Fibroblast of lung (primary cell): ENCODE data around the gene GIPC3. TPM values are rescaled to one million over a fixed set of nuclear protein-coding genes. Genes with fewer than 3 reads are reported as not detected.
A peak's percentile ranks its signal among the peaks of the same experiment; 100 is the strongest.
"Not testable (repeated sequence)": the region's sequence is repeated elsewhere in the genome, so short reads cannot be mapped to it uniquely, and the experiment has no call there.

Experiments used
- DNase-seq, 2 donors: peaks; one replicate each; pipeline versions ENCODE4 v3.0.0 to v3.0.0-alpha.2; 2010; ENCODE audit warnings: low read depth in 2 of 2
- H2AFZ ChIP-seq: 2 replicates; pipeline ENCODE4 v1.5.1; 2012; ENCODE audit warnings: low read length, control low read depth, inconsistent platforms
- H3K27ac ChIP-seq: 2 replicates; pipeline ENCODE4 v1.5.1; 2011; ENCODE audit warnings: low read length, control low read depth; ENCODE audit not compliant: insufficient read depth
- H3K27me3 ChIP-seq: 2 replicates; pipeline ENCODE4 v1.5.1; 2011; ENCODE audit warnings: mild to moderate bottlenecking, low read length; ENCODE audit not compliant: control insufficient read depth, insufficient read depth
- H3K36me3 ChIP-seq: 2 replicates; pipeline ENCODE4 v1.5.1; 2011; ENCODE audit warnings: low read length; ENCODE audit not compliant: control insufficient read depth, insufficient read depth
- H3K4me1 ChIP-seq: 2 replicates; pipeline ENCODE4 v1.5.1; 2011; ENCODE audit warnings: low read length; ENCODE audit not compliant: control insufficient read depth, insufficient read depth; ENCODE audit errors: extremely low read depth
- H3K4me2 ChIP-seq: 2 replicates; pipeline ENCODE4 v1.5.1; 2011; ENCODE audit warnings: low read length, control low read depth; ENCODE audit not compliant: insufficient read depth; ENCODE audit errors: extremely low read depth
- H3K4me3 ChIP-seq, 4 experiments: fragments of 200-600 bp in 1 of 4; sonication (generic) in 1 of 4; replicated peaks in 1 of 4; 2 replicates each; pipeline ENCODE4 v1.5.1; 2011 to 2016; ENCODE audit warnings: low read length in 4 of 4, low read depth in 3 of 4, mild to moderate bottlenecking in 3 of 4, control low read depth in 2 of 4, inconsistent platforms in 1 of 4, mixed read lengths in 1 of 4; ENCODE audit not compliant: insufficient read depth in 1 of 4; ENCODE audit errors: control extremely low read depth in 1 of 4
- H3K79me2 ChIP-seq: 2 replicates; pipeline ENCODE4 v1.5.1; 2012; ENCODE audit warnings: mild to moderate bottlenecking, low read length, inconsistent platforms; ENCODE audit not compliant: control insufficient read depth, insufficient read depth
- H3K9ac ChIP-seq: 2 replicates; pipeline ENCODE4 v1.5.1; 2011; ENCODE audit warnings: mild to moderate bottlenecking, low read length, control low read depth; ENCODE audit not compliant: insufficient read depth
- H3K9me3 ChIP-seq: 2 replicates; pipeline ENCODE4 v1.5.1; 2012; ENCODE audit warnings: low read depth, low read length; ENCODE audit not compliant: control insufficient read depth, insufficient read depth
- H4K20me1 ChIP-seq: 2 replicates; pipeline ENCODE4 v1.5.1; 2011; ENCODE audit warnings: low read length; ENCODE audit not compliant: control insufficient read depth, insufficient read depth; ENCODE audit errors: extremely low read depth
- EZH2 ChIP-seq: IDR thresholded peaks from 2 replicates; pipeline ENCODE4 v1.5.1; 2012; ENCODE audit warnings: low read length, control low read depth, mild to moderate bottlenecking; ENCODE audit errors: missing control alignments
- polyA plus RNA-seq, 2 donors: library from polyadenylated mRNA; depleted of rRNA in 1 of 2; stranded (reverse) in 1 of 2; unstranded in 1 of 2; fragments of >200 nt; gene quantifications; 2 replicates each; pipeline ENCODE4 v1.2.1, GENCODE V29; 2011 to 2012; ENCODE audit warnings: missing spikeins in 1 of 2
- total RNA-seq: library from RNA; depleted of rRNA; stranded (reverse); fragments of >200 nt; gene quantifications from 2 replicates; pipeline ENCODE4 v1.2.1, GENCODE V29; 2014
- TF ChIP-seq, protein P1 (sequence below), 2 donors: IDR thresholded peaks in 1 of 2; conservative IDR thresholded peaks in 1 of 2; 1 replicate in 1 of 2; 2 replicates in 1 of 2; pipeline ENCODE4 v1.5.1; 2011 to 2012; ENCODE audit warnings: low read length in 2 of 2, control low read depth in 1 of 2, inconsistent platforms in 1 of 2, low read depth in 1 of 2, mild to moderate bottlenecking in 1 of 2

The GIPC3 gene
- total and polyA plus RNA-seq, 2 donors (not counting 1 experiment from before 2014, with no cell fraction given): under 0.01 to 0.60 TPM

DNA sequence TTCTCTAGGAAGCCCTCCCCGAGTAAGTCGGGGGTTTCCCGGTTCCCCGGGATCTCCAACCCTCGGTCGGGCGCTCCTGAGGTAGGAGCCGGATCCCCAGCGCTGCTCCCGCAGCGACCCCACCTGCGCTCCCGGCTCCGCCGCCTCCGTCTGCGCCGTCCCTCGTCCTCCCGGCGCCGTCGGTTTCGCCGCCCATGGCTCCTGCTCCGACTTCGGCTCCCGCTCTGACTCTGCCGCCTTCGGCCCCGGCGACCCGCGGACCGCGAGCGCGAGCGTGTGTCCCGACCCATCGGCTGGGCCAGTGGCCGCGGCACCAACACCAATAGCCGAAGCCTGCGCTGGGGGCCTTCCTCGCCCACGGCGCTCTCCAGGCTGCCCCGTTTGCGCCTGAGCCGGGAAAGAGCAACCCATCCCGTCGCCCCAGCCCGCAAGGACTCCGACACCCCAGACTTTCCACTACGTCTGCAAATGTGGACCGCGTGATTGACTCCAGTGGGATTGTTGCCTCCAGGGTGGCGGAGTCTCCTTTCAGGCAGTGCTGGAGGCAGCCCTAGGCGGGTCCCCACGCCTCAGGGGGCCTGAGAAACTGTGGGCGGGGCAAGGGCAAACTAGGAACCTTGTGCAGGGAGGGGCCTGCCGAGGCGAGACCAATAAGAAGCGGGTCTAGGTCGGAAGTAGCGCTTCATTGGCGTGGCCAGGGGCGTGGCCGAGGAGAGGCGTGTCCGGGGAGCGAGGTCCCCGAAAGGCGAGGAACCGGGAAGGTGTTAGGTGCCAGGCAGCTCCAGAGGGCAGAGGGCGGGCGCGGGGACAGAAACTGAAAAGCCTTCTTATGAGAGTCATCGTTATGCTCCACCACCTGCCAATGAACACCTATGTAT lies 41.4 kb downstream of the GIPC3 start, which contains the start of gene CACTIN:
Gene CACTIN (minus strand): TSS at position 318 of the 878 bp plus-strand sequence. CDS start 28 bp downstream, at position 290.
- no peaks in the 10 kb centered on the region for H4K20me1 ChIP-seq
- H3K9me3 ChIP-seq: no peaks in the 10 kb centered on the region
- H3K27me3 ChIP-seq: no peaks in the 10 kb centered on the region
- DNase-seq: peak; percentile 97 to 98
- H3K27ac ChIP-seq: peak within 1 kb of the TSS; percentile 97
- H3K9ac ChIP-seq: peak within 1 kb of the TSS; percentile 96
- TF ChIP-seq EZH2: no peak
- TF ChIP-seq, protein P1, sequence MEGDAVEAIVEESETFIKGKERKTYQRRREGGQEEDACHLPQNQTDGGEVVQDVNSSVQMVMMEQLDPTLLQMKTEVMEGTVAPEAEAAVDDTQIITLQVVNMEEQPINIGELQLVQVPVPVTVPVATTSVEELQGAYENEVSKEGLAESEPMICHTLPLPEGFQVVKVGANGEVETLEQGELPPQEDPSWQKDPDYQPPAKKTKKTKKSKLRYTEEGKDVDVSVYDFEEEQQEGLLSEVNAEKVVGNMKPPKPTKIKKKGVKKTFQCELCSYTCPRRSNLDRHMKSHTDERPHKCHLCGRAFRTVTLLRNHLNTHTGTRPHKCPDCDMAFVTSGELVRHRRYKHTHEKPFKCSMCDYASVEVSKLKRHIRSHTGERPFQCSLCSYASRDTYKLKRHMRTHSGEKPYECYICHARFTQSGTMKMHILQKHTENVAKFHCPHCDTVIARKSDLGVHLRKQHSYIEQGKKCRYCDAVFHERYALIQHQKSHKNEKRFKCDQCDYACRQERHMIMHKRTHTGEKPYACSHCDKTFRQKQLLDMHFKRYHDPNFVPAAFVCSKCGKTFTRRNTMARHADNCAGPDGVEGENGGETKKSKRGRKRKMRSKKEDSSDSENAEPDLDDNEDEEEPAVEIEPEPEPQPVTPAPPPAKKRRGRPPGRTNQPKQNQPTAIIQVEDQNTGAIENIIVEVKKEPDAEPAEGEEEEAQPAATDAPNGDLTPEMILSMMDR (conservative IDR thresholded peaks at IDR 0.05 in 1 of 2, IDR thresholded peaks at IDR 0.05 in 1 of 2; ENCODE audit: low read depth in 1 of 2, low read length in 2 of 2): no peak
- peaks cover 26% of the 10 kb centered on the region for H3K79me2 ChIP-seq
- peak within 1 kb of the TSS; percentile 89 for H2AFZ ChIP-seq
- peak within 1 kb of the TSS; percentile 100 for H3K4me2 ChIP-seq
- peaks cover 5% of the 10 kb centered on the region for H3K4me1 ChIP-seq
- H3K4me3 ChIP-seq: peak within 1 kb of the TSS; percentile 89 to 100 (median 96)
- H3K36me3 ChIP-seq: peaks cover 7% of the 10 kb centered on the region

DNA sequence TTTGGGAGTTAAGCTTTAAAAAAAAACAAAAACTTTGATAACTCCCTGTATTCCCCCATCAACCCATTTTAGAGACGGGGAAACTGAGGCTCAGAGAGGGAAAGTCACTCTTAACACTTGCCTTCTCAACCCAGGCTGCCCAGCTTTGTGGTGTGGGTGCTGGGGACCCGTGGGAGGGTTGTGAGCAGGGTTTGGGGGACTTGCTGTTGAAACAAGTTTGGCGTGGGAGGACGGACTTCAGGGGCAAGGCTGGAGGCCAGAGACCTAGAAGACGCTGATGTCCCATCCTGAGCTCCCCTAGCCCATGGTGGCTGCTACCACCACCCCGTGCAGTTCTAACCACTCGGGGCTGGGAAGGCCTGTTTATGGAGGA lies 42.1 kb downstream of the GIPC3 start:
- H3K27me3 ChIP-seq: no peaks in the 10 kb centered on the region
- H3K4me3 ChIP-seq: peak overlapping the region in 3 of 4 experiments; percentile 9 to 38 (median 15)
- no peak overlapping the region for H3K9ac ChIP-seq
- H3K79me2 ChIP-seq: peaks cover 26% of the 10 kb centered on the region
- no peaks in the 10 kb centered on the region for H3K9me3 ChIP-seq
- H4K20me1 ChIP-seq: no peaks in the 10 kb centered on the region
- no peak overlapping the region for H3K27ac ChIP-seq
- peaks cover 5% of the 10 kb centered on the region for H3K4me1 ChIP-seq
- H3K4me2 ChIP-seq: no peak overlapping the region
- no peak for DNase-seq
- TF ChIP-seq, protein P1 (conservative IDR thresholded peaks at IDR 0.05 in 1 of 2, IDR thresholded peaks at IDR 0.05 in 1 of 2; ENCODE audit: low read depth in 1 of 2, low read length in 2 of 2): no peak
- no peak for TF ChIP-seq EZH2
- peaks cover 6% of the 10 kb centered on the region for H3K36me3 ChIP-seq
- H2AFZ ChIP-seq: no peak overlapping the region

DNA sequence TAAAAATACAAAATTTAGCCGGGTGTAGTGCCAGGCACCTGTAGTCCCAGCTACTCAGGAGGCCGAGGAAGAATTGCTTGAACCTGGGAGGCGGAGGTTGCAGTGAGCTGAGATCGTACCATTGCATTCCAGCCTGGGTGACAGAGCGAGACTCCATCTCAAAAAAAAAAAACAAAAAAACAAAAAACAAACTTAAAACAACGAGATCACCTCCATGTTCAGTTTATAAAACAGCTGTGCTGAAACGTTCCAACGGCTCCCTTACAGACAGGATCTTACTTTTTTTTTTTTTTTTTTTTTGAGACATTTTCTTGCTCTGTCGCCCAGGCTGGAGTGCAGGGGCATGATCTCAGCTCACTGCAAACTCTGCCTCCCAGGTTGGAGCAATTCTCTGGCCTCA lies 43.5 kb downstream of the GIPC3 start:
- not testable (repeated sequence) for H4K20me1 ChIP-seq, H3K4me3 ChIP-seq, DNase-seq, H3K4me1 ChIP-seq, H3K27me3 ChIP-seq, H3K36me3 ChIP-seq, H3K4me2 ChIP-seq, H3K9me3 ChIP-seq, H3K27ac ChIP-seq, H2AFZ ChIP-seq, H3K9ac ChIP-seq
- peaks cover 26% of the 10 kb centered on the region for H3K79me2 ChIP-seq
